ENCODE data around the gene FAT1.

FAT1 gene

DNA sequence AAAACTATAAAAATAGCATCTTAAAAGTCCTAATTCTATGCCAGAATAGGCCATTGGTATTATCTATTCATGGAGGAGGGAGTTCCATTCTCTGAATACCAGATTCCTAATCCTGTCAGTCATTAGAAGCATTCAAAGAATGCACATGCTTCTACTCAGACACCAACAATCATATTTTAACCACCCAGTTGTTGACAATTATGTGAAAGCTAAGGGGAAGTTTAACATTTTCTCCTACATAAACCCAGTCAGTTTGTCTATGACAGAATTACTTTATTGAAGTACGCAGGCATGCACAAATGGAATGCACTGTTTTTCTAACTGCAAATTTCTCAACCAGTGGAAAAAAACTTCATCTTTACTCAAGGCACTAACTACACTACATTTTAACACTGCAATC is 98.7 kb downstream of the FAT1 start:
- CTCF ChIA-PET, result no interaction called here
- H3K27ac ChIP-seq (ENCODE audit: extremely low read depth, low read depth, low read length), result no peak overlapping the region
- no peak overlapping the region for H3K4me3 ChIP-seq (ENCODE audit: low read depth, low read length)
- peaks cover 0 to 90% of the 10 kb centered on the region in 2 experiments; a peak in 1 of 3 replicates for H3K36me3 ChIP-seq (ENCODE audit: control insufficient read depth in 2 of 2, insufficient read depth in 1 of 2, low read length in 2 of 2)
- POLR2A ChIA-PET, result no interaction called here
- no peak for TF ChIP-seq ZNF155 (tag by site-specific recombination; IDR thresholded peaks at IDR 0.05)
- TF ChIP-seq, protein P1, sequence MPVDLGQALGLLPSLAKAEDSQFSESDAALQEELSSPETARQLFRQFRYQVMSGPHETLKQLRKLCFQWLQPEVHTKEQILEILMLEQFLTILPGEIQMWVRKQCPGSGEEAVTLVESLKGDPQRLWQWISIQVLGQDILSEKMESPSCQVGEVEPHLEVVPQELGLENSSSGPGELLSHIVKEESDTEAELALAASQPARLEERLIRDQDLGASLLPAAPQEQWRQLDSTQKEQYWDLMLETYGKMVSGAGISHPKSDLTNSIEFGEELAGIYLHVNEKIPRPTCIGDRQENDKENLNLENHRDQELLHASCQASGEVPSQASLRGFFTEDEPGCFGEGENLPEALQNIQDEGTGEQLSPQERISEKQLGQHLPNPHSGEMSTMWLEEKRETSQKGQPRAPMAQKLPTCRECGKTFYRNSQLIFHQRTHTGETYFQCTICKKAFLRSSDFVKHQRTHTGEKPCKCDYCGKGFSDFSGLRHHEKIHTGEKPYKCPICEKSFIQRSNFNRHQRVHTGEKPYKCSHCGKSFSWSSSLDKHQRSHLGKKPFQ (tag by site-specific recombination; IDR thresholded peaks at IDR 0.05), result no peak
- TF ChIP-seq, protein P2, sequence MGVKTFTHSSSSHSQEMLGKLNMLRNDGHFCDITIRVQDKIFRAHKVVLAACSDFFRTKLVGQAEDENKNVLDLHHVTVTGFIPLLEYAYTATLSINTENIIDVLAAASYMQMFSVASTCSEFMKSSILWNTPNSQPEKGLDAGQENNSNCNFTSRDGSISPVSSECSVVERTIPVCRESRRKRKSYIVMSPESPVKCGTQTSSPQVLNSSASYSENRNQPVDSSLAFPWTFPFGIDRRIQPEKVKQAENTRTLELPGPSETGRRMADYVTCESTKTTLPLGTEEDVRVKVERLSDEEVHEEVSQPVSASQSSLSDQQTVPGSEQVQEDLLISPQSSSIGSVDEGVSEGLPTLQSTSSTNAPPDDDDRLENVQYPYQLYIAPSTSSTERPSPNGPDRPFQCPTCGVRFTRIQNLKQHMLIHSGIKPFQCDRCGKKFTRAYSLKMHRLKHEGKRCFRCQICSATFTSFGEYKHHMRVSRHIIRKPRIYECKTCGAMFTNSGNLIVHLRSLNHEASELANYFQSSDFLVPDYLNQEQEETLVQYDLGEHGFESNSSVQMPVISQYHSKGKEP (tag by site-specific recombination; IDR thresholded peaks at IDR 0.05), result no peak
- no peak for TF ChIP-seq ZNF211 (tag by site-specific recombination; IDR thresholded peaks at IDR 0.05; ENCODE audit: low read depth)
- TF ChIP-seq, protein P3, sequence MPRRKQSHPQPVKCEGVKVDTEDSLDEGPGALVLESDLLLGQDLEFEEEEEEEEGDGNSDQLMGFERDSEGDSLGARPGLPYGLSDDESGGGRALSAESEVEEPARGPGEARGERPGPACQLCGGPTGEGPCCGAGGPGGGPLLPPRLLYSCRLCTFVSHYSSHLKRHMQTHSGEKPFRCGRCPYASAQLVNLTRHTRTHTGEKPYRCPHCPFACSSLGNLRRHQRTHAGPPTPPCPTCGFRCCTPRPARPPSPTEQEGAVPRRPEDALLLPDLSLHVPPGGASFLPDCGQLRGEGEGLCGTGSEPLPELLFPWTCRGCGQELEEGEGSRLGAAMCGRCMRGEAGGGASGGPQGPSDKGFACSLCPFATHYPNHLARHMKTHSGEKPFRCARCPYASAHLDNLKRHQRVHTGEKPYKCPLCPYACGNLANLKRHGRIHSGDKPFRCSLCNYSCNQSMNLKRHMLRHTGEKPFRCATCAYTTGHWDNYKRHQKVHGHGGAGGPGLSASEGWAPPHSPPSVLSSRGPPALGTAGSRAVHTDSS (tag by site-specific recombination; IDR thresholded peaks at IDR 0.05), result no peak
- no peak for TF ChIP-seq ZNF701 (tag by site-specific recombination; IDR thresholded peaks at IDR 0.05)
- TF ChIP-seq ZNF114 (tag by site-specific recombination; IDR thresholded peaks at IDR 0.05), result no peak
- TF ChIP-seq ZNF133 (tag by site-specific recombination; IDR thresholded peaks at IDR 0.05), result no peak
- H3K4me1 ChIP-seq (ENCODE audit: control insufficient read depth, insufficient read depth, low read length), result no peaks in the 10 kb centered on the region
- H3K9me3 ChIP-seq (ENCODE audit: control insufficient read depth, insufficient read depth, low read depth, low read length), result no peaks in the 10 kb centered on the region

DNA sequence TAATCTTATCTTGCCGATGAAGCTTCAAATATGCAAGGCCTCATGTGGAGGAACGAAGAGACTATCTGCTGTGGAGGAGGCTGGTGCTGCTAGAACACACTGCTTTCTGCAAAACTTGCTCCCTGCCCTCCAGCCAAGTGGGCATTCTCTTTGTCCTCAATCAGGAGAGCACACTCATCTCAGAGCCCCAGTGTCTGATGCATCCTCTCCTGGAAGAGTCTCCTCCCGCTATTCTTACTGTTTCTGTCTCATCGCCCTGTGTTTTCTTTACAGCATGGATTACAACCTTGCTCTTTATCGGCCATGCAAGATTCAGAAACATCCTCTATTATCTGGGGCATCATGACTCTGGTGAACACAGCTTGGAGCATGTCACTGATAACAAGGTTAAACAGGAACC is 100.1 kb downstream of the FAT1 start:
- TF ChIP-seq KLF8 (tag by site-specific recombination; IDR thresholded peaks at IDR 0.05) (no peak), ZNF521 (tag by site-specific recombination; IDR thresholded peaks at IDR 0.05) (no peak), ZBTB1 (tag by site-specific recombination; IDR thresholded peaks at IDR 0.05) (no peak), RBAK (tag by site-specific recombination; IDR thresholded peaks at IDR 0.05) (no peak), ZNF2 (tag by site-specific recombination; IDR thresholded peaks at IDR 0.05) (no peak), ZNF510 (tag by site-specific recombination; IDR thresholded peaks at IDR 0.05; ENCODE audit: insufficient replicate concordance) (no peak), ZNF221 (tag by site-specific recombination; IDR thresholded peaks at IDR 0.05; ENCODE audit: borderline replicate concordance) (no peak), ZNF626 (tag by site-specific recombination; IDR thresholded peaks at IDR 0.05) (no peak), SALL2 (tag by site-specific recombination; IDR thresholded peaks at IDR 0.05; ENCODE audit: borderline replicate concordance) (no peak), EGR2 (tag by site-specific recombination; IDR thresholded peaks at IDR 0.05; ENCODE audit: low read depth) (no peak), ZNF121 (tag by site-specific recombination; IDR thresholded peaks at IDR 0.05) (no peak), ZNF146 (tag by site-specific recombination; IDR thresholded peaks at IDR 0.05) (no peak), FEZF1 (tag by site-specific recombination; IDR thresholded peaks at IDR 0.05) (no peak), ZBTB21 (tag by site-specific recombination; IDR thresholded peaks at IDR 0.05) (no peak), ZNF10 (tag by site-specific recombination; IDR thresholded peaks at IDR 0.05) (no peak), SP3 (tag by site-specific recombination; IDR thresholded peaks at IDR 0.05) (no peak), MEIS1 (CRISPR knock-in tag; IDR thresholded peaks at IDR 0.05; ENCODE audit: borderline replicate concordance) (no peak)
- TF ChIP-seq, protein P4, sequence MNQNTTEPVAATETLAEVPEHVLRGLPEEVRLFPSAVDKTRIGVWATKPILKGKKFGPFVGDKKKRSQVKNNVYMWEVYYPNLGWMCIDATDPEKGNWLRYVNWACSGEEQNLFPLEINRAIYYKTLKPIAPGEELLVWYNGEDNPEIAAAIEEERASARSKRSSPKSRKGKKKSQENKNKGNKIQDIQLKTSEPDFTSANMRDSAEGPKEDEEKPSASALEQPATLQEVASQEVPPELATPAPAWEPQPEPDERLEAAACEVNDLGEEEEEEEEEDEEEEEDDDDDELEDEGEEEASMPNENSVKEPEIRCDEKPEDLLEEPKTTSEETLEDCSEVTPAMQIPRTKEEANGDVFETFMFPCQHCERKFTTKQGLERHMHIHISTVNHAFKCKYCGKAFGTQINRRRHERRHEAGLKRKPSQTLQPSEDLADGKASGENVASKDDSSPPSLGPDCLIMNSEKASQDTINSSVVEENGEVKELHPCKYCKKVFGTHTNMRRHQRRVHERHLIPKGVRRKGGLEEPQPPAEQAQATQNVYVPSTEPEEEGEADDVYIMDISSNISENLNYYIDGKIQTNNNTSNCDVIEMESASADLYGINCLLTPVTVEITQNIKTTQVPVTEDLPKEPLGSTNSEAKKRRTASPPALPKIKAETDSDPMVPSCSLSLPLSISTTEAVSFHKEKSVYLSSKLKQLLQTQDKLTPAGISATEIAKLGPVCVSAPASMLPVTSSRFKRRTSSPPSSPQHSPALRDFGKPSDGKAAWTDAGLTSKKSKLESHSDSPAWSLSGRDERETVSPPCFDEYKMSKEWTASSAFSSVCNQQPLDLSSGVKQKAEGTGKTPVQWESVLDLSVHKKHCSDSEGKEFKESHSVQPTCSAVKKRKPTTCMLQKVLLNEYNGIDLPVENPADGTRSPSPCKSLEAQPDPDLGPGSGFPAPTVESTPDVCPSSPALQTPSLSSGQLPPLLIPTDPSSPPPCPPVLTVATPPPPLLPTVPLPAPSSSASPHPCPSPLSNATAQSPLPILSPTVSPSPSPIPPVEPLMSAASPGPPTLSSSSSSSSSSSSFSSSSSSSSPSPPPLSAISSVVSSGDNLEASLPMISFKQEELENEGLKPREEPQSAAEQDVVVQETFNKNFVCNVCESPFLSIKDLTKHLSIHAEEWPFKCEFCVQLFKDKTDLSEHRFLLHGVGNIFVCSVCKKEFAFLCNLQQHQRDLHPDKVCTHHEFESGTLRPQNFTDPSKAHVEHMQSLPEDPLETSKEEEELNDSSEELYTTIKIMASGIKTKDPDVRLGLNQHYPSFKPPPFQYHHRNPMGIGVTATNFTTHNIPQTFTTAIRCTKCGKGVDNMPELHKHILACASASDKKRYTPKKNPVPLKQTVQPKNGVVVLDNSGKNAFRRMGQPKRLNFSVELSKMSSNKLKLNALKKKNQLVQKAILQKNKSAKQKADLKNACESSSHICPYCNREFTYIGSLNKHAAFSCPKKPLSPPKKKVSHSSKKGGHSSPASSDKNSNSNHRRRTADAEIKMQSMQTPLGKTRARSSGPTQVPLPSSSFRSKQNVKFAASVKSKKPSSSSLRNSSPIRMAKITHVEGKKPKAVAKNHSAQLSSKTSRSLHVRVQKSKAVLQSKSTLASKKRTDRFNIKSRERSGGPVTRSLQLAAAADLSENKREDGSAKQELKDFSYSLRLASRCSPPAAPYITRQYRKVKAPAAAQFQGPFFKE (tag by site-specific recombination; IDR thresholded peaks at IDR 0.05; ENCODE audit: borderline replicate concordance), result no peak
- Histone ChIP-seq H3K36me3 (ENCODE audit: control insufficient read depth in 2 of 2, insufficient read depth in 1 of 2, low read length in 2 of 2) (peaks cover 0 to 92% of the 10 kb centered on the region in 2 experiments; a peak in 1 of 3 replicates), H3K27ac (ENCODE audit: extremely low read depth, low read depth, low read length) (no peak overlapping the region), H3K4me1 (ENCODE audit: control insufficient read depth, insufficient read depth, low read length) (no peaks in the 10 kb centered on the region), H3K4me3 (ENCODE audit: low read depth, low read length) (no peak overlapping the region), H3K9me3 (ENCODE audit: control insufficient read depth, insufficient read depth, low read depth, low read length) (no peaks in the 10 kb centered on the region)
- ChIA-PET POLR2A (no interaction called here), CTCF (interaction anchor here (0.7 to 1.0 kb wide), 2 partner anchors 28 to 97 kb away, joined by 3 read pairs; no protein-coding TSS in a partner anchor)
